ENCODE data around the gene NR1H3.
A peak's percentile ranks its signal among the peaks of the same experiment; 100 is the strongest.

NR1H3 gene

DNA sequence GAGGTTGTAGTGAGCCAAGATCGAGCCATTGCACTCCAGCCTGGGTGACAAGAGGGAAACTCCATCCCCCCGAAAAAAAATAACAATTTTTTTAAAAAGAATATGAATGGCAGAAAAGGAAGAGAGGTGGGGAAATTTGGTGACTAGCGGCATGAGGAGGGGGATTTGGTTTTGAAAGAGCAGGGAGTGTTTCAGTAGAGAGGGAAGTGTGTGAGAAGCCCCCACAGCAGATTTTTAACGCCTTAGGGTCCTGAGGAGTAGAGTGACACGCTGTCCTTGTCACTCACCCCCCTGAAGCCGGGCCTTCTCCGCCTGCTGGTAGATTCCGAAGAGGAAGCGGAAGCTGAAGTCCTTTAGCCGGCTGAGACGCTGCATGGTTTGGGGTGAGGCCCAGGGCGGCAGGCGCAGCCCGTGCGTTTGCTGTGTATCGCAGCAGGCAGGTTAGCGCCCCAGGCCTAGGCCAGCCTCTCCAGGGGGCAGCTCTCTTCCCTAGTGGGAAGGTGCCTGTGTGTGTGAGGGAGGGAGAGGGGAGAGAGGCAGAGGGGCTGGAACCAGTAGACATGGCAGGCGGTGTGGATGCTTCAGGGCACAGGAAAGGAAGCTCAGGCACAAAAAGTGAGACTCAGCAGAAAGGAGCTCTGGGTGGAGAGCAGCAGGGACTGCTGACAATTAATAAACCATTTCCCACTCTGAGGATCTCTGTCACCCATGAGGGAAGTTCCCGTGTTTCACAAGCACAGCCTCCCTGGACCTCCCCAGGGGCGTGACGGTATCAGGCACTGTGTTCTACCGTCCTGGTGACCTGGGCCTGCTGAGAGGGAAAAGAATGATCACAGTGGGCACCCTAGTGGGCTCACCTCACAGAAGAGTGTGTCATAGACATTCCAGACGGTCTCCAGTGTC, 13.1 kb upstream of the NR1H3 start:
- no peak for DNase-seq

DNA sequence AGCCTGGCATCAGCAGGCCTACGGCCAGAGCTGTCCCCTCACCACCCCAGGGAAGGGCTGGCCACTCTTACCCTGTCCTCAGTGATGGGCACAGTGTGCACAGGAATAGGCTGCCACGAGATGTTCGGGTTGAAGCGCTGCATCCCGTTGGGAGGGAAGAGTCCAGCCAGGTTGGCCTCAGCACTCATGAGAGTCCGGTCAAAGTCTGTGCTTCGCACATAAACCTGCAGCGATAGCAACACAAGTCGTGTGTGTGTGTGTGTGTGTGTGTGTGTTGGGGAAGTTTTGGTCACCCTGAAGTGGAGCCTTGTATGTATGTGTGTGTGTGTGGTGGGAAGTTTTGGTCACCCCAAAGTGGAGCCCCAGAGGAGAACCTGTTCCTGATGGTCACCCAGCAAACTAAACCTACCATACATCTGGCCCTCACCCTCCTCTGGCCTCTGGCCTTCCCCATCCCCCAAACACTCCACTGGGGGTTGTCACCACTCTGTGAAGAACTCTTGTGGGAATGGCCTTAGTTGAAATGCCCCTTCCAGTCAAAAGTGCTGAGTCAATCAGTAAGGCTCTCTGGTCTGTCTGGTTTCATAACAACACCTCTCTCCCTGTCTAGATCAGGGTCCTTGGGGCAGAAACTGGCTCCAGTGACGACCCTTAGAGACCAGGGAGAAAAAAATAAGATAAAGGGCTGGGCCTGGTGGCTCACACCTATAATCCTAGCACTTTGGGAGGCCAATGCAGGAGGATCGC, 12.0 kb upstream of the NR1H3 start:
- no peak for DNase-seq

DNA sequence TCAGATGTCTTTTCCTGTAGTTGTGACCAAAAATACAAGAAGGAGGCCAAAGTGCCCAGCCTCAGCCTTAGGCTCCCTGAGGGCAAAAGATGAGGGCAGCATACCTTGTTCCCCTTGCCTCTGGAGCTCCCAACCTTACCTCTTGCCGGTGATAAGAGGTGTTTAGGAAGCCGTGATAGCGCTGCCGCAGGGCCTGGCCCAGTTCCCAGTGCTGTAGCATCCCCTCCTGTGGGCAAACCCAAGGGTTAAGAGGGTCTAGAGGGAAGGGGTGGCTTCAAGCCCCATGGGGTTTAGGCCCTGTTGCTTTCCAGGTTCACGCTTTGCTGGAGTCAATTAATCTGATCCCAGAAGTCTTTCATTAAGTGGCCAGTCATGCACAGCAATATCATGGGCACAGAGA, 10.3 kb upstream of the NR1H3 start:
- no peak for DNase-seq

DNA sequence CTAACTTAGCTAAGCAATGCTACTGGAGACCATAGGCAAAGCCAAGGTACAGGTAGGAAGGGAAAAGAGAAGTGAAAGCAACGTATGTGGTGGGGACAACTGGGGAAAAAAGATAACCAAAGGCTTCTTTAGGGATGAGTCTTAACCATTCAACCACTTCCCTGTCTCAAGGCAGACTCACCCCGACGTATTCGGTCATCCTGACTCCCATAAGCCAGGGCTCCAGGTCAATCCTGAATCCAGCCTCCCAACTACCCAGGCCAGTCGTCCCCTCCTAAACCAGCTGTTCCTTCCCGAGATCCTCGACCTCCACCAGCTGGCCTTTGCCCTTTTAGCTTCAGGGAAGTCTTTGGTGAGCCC, 9.5 kb upstream of the NR1H3 start:
- DNase-seq = no peak

DNA sequence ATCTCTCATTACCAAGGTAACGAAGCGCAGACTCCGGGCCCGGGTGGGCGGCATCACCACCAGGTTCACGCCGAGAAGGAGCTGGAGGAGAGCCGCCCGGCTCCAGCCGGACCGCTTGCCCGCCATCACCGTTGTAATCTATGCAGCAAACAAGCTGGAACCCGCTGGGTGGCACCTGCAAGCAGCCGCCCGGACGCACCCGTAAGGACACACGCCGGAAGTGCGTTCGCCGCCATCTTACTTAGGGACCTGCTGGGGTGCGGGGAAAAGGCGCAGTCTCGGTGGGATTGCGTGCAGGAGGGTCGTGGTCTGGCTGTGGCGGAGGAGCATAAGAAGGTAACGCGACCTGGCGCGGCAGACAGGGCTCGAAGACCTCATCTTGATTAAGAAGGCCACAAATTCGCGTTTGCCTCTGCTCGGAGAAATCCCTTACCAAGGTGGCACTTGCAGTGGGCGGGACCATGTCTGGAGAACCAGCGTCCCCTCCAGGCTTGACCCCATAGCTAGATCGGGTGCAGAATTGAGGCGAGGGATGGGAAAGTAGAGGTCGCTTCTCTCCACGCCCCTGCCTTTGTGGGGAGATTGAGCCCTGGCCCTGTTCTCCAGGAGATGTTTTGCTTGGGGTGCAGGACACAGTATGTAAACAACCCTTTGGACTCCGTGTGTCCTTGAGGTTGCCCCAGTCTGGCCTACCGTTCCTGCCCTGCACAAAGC, 9.0 kb upstream of the NR1H3 start, which contains the start of gene ACP2:
Gene ACP2 (minus strand): TSS at position 151 of the 714 bp plus-strand sequence. CDS start 25 bp downstream, at position 126.
- DNase-seq = peak; percentile 80

DNA sequence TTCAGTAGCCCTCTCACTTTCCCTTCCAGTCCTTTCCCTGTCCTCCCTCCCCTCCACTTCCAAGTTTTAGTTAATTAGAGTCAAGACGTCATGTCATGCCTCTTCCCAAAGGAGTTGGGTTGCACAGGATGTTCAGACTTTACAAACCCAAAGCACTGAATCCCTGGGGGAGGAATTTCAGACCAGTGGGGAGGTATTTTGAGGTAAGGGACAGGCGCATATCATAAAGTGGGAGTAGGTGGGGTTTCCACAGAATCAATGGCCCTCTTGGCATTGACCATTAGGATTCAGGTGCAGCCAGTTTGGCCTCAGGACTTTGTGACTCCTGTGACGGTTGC, 8.4 kb upstream of the NR1H3 start:
- no peak for DNase-seq

DNA sequence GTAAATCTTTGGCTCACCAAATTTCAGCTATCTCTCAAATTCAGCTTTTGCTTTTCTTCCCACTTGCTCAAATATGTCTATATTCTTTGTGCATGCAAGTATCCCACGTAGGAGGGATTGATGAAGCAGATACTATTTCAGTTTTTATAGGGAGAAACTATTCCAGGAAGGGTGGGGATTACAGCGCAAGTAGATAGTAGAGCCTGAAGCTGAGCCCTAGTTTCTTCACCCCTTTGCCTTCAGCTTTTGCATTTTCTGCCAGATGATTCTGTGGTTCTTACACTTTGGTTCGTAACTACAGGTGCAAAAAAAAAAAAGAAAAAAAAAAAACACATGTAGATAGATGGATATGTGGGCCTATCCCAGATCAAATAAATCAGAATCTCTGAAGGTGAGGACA, 6.0 kb upstream of the NR1H3 start:
- no peak for DNase-seq

DNA sequence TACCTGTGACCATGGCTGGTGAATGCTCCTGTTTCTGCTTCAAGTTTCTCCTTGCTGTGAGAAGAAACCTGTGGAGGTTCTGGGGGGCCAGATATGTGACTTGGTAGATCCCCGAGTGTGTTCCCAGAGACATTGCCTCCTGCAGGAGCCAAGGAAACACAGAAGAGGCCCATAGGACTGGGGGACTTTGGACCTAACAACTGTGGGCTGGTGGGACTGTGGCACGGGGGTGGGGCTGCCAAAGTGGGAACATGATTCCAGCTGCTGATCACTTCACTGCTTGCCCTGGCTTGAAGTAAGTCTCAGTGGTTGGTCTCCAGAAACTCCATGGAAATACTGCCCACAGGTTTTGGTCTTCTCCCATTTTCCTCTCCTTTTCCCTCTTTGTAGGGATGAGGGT, 4.1 kb upstream of the NR1H3 start:
- DNase-seq = no peak

DNA sequence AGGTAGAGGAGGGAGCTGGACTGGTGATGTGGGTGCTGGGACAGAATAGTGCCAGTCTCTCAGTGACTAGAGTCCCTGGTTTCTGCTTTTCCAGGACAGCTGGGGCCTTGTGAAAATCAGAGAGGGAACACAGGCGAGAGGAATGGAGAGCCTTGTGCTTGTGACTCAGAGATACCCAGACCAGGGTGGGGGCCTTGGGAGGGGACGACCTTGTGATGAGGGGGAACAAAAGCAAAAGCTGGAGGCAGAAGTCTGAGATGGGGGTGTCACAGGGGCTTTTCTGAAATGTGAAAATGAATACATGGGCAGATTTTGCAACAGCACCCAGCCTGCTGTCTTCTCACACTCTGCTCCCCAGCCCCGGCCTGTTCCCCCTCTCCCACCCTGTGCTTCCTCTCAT, 3.4 kb upstream of the NR1H3 start:
- no peak for DNase-seq

DNA sequence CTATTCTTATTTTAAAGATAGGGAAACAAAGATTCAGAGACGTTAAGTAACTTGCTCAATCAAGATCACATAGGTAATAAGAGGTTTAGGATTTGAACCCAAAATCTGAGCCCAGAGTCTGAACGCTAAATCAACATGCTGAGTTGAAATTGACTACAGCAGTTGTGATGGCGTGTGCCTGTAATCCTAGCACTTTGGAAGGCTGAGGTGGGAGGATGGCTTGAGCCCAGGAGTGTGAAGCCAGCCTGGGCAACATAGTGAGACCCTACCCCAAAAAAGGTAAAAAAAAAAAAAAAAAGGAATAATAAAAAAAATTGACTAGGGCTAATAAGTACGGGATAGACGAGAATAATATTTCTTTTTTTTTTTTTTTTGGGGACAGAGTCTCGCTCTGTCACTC, 1.4 kb upstream of the NR1H3 start:
- no peak for DNase-seq

DNA sequence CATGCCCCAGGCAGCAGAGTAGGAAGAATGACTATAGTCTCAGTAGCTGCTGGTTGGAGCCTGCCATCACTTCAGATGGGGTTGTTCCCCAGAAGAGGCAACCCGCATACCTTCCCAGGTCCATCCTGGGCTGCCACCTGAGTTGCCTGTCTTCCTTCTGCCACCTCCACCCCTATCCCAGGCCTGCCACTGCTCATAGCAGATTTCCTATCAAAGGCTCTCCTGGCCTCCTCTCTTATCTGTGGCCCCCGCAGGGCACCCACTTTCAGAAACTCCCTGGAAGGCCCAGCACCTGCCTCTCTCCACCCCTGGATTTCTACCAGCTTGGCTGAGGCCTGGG, 649 bp upstream of the NR1H3 start:
- no peak for DNase-seq

DNA sequence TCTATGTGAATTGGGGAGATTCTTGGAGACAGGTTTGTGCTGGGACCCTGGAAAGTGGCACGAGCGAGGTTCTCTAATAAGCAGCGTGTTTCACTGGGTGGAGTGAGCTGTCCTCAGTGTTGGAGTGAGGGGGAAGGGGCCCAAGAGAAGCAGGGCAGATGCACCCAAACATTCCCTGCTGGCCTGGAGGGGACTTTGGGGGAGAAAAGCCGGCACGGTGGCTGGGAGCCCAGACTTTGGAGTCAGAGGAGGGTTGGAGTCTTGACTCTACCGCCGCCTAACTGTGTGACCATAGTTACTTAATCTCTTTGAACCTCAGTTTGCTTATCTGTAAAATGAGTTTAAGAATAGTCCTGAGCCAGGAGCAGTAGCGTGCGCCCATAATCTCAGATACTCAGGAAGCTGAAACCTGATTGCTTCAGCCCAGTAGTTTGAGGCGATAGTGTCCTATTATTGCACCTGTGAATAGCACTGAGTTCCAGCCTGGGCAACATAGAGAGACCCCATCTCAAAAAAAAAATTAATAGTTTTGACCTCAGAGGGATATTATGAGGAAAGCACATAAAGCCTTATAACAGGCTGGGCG, 614 bp downstream of the NR1H3 start:
- no peak for DNase-seq

DNA sequence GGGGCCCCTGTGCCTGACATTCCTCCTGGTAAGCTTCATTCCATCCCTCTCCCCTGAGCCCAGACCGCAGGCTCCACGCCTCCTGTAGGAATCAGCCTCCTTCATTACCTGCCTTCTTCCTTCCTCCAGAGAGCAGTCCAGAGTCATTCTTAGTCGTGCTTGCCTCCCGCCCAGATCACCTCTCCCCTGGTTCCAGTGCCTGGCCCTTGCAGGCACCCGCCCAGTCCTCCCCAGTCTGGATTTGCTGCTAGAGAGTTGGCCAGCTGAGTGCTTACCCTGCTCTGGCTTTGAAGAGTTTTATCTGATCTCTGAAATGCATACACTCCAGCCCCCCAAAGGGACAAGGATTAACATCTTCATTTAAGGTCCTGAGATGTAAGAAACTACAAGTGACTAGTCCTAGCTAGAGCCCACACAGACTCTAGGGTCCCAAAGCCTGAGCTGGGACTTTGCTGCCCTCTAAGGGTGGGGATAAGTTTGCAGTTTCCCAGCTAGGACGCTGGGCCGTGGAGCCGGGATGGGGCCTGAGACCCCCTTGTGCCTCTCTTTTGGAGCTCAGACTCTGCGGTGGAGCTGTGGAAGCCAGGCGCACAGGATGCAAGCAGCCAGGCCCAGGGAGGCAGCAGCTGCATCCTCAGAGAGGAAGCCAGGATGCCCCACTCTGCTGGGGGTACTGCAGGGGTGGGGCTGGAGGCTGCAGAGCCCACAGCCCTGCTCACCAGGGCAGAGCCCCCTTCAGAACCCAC, 1.6 kb downstream of the NR1H3 start:
- no peak for DNase-seq

DNA sequence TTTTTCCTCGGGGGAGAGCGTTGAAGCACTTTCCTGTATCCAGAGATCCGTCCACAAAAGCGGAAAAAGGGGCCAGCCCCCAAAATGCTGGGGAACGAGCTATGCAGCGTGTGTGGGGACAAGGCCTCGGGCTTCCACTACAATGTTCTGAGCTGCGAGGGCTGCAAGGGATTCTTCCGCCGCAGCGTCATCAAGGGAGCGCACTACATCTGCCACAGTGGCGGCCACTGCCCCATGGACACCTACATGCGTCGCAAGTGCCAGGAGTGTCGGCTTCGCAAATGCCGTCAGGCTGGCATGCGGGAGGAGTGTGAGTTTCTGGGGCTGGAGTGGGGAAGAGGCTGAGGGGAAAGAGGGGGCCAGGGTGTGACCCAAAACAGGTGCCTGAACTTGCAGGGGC, 2.6 kb downstream of the NR1H3 start:
- no peak for DNase-seq

DNA sequence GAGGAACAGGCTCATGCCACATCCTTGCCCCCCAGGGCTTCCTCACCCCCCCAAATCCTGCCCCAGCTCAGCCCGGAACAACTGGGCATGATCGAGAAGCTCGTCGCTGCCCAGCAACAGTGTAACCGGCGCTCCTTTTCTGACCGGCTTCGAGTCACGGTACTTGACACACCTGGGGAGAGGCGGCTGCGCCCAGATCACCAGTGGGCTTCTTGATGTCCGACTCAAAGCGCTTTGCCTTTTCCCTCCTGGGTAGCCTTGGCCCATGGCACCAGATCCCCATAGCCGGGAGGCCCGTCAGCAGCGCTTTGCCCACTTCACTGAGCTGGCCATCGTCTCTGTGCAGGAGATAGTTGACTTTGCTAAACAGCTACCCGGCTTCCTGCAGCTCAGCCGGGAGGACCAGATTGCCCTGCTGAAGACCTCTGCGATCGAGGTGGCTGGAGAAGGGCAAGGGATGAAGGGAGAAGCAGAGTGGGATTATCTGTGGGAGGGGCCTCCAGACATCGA, 3.5 kb downstream of the NR1H3 start:
- DNase-seq = no peak

DNA sequence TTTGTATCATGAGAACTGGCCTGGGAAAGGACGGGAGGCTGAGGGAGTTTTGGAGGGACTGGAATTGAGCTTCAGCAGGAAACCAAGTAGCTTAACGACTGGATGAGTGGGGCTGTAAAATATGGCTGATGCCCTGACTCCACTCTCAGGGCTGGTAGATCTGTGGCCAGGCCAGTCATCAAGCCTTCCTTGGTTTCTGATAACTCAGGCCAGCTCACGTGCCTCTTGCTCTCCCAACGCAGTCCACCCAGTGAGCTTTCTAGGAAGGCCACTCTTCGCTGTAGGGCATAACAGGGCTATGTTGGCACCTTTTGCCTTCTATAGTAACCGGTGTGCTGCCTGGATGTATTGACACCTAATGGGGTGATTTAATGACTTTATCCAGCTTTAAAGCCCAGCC, 6.3 kb downstream of the NR1H3 start:
- DNase-seq = no peak

DNA sequence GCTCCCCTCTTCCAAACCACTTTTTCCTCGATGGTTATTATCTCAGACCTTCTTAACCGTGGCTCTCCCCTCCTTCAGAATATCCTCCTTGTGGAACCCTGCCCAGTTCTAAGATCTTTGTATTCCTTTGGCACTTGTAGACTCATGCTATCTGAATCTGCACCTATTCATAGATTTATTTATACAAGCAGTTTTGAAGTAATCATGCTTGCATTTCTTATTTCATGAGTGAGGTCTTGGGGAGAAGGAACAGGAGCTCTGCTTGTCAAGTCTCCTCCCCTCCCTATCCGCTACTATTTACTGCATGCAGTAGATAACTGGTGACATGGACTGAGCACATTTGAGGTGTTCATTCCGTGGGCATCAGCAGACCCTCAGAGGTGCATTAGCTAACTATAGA, 6.7 kb downstream of the NR1H3 start:
- no peak for DNase-seq

DNA sequence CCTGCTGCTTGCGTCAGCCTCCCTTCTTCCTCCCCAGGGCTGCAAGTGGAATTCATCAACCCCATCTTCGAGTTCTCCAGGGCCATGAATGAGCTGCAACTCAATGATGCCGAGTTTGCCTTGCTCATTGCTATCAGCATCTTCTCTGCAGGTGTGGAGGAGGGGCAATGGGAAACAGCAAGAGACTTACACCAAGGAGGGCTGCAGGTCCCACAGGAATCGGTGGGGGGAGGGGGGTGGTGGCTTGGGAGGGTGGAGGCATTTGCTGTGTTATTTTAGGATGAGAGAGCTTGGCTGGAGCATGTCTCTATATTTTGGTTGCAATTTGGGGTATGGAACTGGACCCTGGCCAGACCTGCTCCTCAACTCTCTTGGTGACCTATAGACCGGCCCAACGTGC, 10.1 kb downstream of the NR1H3 start:
- DNase-seq = no peak

DNA sequence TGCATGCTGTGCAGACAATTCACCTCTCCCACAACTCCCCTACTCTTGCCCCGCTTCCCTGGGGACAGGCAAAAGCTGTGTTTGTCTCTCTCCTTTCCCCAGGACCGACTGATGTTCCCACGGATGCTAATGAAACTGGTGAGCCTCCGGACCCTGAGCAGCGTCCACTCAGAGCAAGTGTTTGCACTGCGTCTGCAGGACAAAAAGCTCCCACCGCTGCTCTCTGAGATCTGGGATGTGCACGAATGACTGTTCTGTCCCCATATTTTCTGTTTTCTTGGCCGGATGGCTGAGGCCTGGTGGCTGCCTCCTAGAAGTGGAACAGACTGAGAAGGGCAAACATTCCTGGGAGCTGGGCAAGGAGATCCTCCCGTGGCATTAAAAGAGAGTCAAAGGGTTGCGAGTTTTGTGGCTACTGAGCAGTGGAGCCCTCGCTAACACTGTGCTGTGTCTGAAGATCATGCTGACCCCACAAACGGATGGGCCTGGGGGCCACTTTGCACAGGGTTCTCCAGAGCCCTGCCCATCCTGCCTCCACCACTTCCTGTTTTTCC, 10.7 kb downstream of the NR1H3 start:
- no peak for DNase-seq

DNA sequence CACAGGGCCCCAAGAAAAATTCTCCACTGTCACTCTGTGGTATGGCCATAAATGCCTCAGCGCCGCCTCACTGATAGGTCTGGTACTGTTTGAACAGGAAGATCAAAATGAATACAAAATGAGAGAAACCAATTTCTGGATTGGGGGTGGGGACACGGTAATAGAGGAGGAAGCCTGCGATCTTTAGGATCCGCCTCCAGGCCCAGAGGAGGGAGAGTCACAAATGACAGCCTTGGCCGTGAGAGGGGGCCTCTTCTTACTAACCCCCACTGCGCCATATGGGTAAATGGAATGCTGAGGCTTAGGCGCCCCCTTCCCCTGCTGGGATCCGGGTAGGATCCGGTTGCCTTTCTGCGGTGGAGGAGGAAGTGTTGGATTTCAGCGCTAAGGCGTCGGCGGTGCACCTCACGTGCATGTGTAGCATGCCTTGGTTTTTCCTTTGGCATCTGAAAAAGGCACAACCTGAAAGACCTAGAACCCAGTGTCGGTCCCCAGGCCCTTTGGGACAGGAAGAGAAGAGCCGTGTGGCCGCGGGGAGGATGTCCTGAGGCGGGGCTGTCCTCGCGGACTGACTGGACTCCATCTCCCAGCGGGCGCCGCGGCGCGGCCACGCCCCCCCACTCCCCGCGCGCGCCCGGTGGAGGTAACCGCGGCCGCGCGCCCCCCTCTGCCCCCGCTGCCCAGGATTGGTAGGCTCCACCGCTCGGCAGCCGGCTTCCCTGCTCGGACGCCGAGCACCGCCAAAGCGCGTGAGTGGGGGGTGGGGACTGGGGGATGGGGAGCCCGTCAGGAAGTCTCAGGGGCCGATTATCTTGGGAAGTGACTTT, 11.4 kb downstream of the NR1H3 start:
- DNase-seq = peak; percentile 75

DNA sequence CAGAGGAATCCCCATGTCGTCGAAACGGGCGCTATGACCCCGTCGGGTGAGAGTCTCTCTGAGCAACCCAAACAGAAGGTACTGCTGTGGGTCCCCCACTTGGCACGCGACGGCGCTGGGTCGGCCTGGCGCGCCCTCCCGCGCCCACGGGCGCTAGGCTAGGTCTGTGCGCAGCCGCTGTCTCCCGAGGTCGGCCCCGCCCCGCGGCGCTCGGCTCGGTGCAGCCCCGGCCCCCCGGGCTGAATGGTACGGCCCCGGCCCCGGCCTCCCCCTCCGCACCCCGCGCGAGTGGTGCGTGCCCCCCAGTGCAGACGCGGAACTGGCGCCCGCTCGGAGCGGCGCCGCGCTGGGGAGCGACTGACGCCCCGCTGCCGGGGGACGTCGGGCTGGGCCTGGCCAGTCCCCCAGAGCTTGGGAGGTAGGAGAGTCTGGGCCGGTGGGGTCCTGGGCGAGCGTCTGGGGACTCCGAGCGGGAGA, 12.1 kb downstream of the NR1H3 start, which contains the start of gene MADD:
Gene MADD (plus strand): TSS at position 305 of the 477 bp plus-strand sequence.
- peak; percentile 88 for DNase-seq
